IPS-15b (cell line): ENCODE measurements around the gene S100PBP.

Source experiments
- H3K27me3 ChIP-seq: one replicate; pipeline ENCODE4 v1.6.1; 2013; ENCODE audit warnings: low read length; ENCODE audit not compliant: control insufficient read depth, insufficient read depth
- H3K36me3 ChIP-seq: one replicate; pipeline ENCODE4 v1.6.1; 2013; ENCODE audit warnings: low read length; ENCODE audit not compliant: control insufficient read depth, insufficient read depth
- H3K4me1 ChIP-seq: one replicate; pipeline ENCODE4 v1.6.1; 2013; ENCODE audit warnings: mild to moderate bottlenecking, low read length; ENCODE audit not compliant: control insufficient read depth, insufficient read depth
- H3K4me3 ChIP-seq: one replicate; pipeline ENCODE4 v1.5.1; 2013; ENCODE audit warnings: low read depth, low read length
- H3K9ac ChIP-seq: one replicate; pipeline ENCODE4 v1.6.1; 2013; ENCODE audit warnings: low read depth, mild to moderate bottlenecking, low read length
- H3K9me3 ChIP-seq: one replicate; pipeline ENCODE4 v1.6.1; 2013; ENCODE audit warnings: mild to moderate bottlenecking, low read length; ENCODE audit not compliant: control insufficient read depth, insufficient read depth

Gene S100PBP

GRCh38 chr1:32813941-32814739, 3.3 kb upstream of the S100PBP start:
- H3K9ac ChIP-seq: peak overlapping the region; percentile 2
- no peaks in the 10 kb centered on the region for H3K27me3 ChIP-seq
- H3K36me3 ChIP-seq: peaks cover 12% of the 10 kb centered on the region
- H3K4me1 ChIP-seq: peaks cover 16% of the 10 kb centered on the region
- H3K4me3 ChIP-seq: no peak overlapping the region
- H3K9me3 ChIP-seq: no peaks in the 10 kb centered on the region

- Histone ChIP-seq H3K27me3 (no peaks in the 10 kb centered on the region), H3K9ac (peak overlapping the region; percentile 94), H3K36me3 (no peaks in the 10 kb centered on the region), H3K9me3 (no peaks in the 10 kb centered on the region), H3K4me3 (peak overlapping the region; percentile 92), H3K4me1 (peaks cover 16% of the 10 kb centered on the region)
Observed at GRCh38 chr1:32816676-32817158, 736 bp upstream of the S100PBP start.

- Histone ChIP-seq H3K9ac (peak overlapping the region; percentile 82), H3K4me1 (peaks cover 8% of the 10 kb centered on the region), H3K36me3 (no peaks in the 10 kb centered on the region), H3K9me3 (no peaks in the 10 kb centered on the region), H3K4me3 (peak overlapping the region; percentile 69), H3K27me3 (no peaks in the 10 kb centered on the region)
Observed at GRCh38 chr1:32817815-32818786, 648 bp downstream of the S100PBP start.

GRCh38 chr1:32818804-32819541, 1.5 kb downstream of the S100PBP start:
- H3K4me3 ChIP-seq: peak overlapping the region; percentile 69
- peaks cover 8% of the 10 kb centered on the region for H3K4me1 ChIP-seq
- H3K9ac ChIP-seq: peak overlapping the region; percentile 82
- no peaks in the 10 kb centered on the region for H3K27me3 ChIP-seq
- H3K36me3 ChIP-seq: no peaks in the 10 kb centered on the region
- no peaks in the 10 kb centered on the region for H3K9me3 ChIP-seq

- no peak overlapping the region for H3K4me3 ChIP-seq
- no peak overlapping the region for H3K9ac ChIP-seq
- H3K36me3 ChIP-seq: peaks cover 11% of the 10 kb centered on the region
- no peaks in the 10 kb centered on the region for H3K9me3 ChIP-seq
- H3K27me3 ChIP-seq: no peaks in the 10 kb centered on the region
- H3K4me1 ChIP-seq: no peaks in the 10 kb centered on the region
Observed at GRCh38 chr1:32825181-32825580, 7.7 kb downstream of the S100PBP start.

GRCh38 chr1:32828341-32828740, 10.9 kb downstream of the S100PBP start:
- Histone ChIP-seq H3K9me3 (no peaks in the 10 kb centered on the region), H3K36me3 (peaks cover 11% of the 10 kb centered on the region), H3K9ac (no peak overlapping the region), H3K4me3 (no peak overlapping the region), H3K27me3 (no peaks in the 10 kb centered on the region), H3K4me1 (no peaks in the 10 kb centered on the region)

- no peak overlapping the region for H3K4me3 ChIP-seq
- H3K27me3 ChIP-seq: no peaks in the 10 kb centered on the region
- no peaks in the 10 kb centered on the region for H3K9me3 ChIP-seq
- H3K36me3 ChIP-seq: peaks cover 11% of the 10 kb centered on the region
- no peak overlapping the region for H3K9ac ChIP-seq
- H3K4me1 ChIP-seq: no peaks in the 10 kb centered on the region
Observed at GRCh38 chr1:32830092-32830852, 12.8 kb downstream of the S100PBP start.

GRCh38 chr1:32831878-32832277, 14.4 kb downstream of the S100PBP start:
- Histone ChIP-seq H3K9ac (no peak overlapping the region), H3K4me3 (no peak overlapping the region), H3K9me3 (no peaks in the 10 kb centered on the region), H3K36me3 (peaks cover 5% of the 10 kb centered on the region), H3K27me3 (no peaks in the 10 kb centered on the region), H3K4me1 (no peaks in the 10 kb centered on the region)

GRCh38 chr1:32848354-32849063, 31.1 kb downstream of the S100PBP start:
- Histone ChIP-seq H3K36me3 (no peaks in the 10 kb centered on the region), H3K4me1 (no peaks in the 10 kb centered on the region), H3K9me3 (no peaks in the 10 kb centered on the region), H3K4me3 (no peak overlapping the region), H3K9ac (no peak overlapping the region), H3K27me3 (no peaks in the 10 kb centered on the region)

- no peaks in the 10 kb centered on the region for H3K27me3 ChIP-seq
- H3K9me3 ChIP-seq: no peaks in the 10 kb centered on the region
- peaks cover 2% of the 10 kb centered on the region for H3K36me3 ChIP-seq
- H3K9ac ChIP-seq: no peak overlapping the region
- no peak overlapping the region for H3K4me3 ChIP-seq
- H3K4me1 ChIP-seq: no peaks in the 10 kb centered on the region
Observed at GRCh38 chr1:32855861-32856617, 38.6 kb downstream of the S100PBP start.
